Iris pigment epithelial cell (primary cell): ENCODE data around the gene ATP8B4.

Source experiments
- DNase-seq: peaks from one replicate; pipeline ENCODE4 v3.0.0-alpha.2; 2011; ENCODE audit warnings: low read depth

The ATP8B4 gene

GRCh38 chr15:49813625-49814024, 305.4 kb downstream of the ATP8B4 start:
- no peak for DNase-seq

GRCh38 chr15:49810720-49811119, 308.3 kb downstream of the ATP8B4 start:
- no peak for DNase-seq

GRCh38 chr15:49809894-49810609, 309.0 kb downstream of the ATP8B4 start:
- DNase-seq, result no peak

- no peak for DNase-seq
Observed at GRCh38 chr15:49808341-49808740, 310.7 kb downstream of the ATP8B4 start.
